Omental fat pad (tissue), 4 donors: ENCODE measurements around the gene DNAJC16. TPM values are rescaled to one million over a fixed set of nuclear protein-coding genes. Genes with fewer than 3 reads are reported as not detected.

Experiments used
- ATAC-seq: fragments of 150-250 bp; one replicate; pipeline ENCODE4 v1.9.1; 2016; ENCODE audit warnings: mild to moderate bottlenecking, moderate library complexity; ENCODE audit not compliant: low FRiP score
- DNase-seq: peaks from one replicate; pipeline ENCODE4 v3.0.0-alpha.2; 2019; ENCODE audit warnings: low spot score
- CTCF ChIP-seq, 3 donors: fragments of 450-650 bp; IDR thresholded peaks; one replicate each; pipeline ENCODE4 v1.5.1; 2016 to 2017; ENCODE audit warnings: antibody characterized with exemption in 3 of 3, mild to moderate bottlenecking in 3 of 3, moderate library complexity in 2 of 3
- total RNA-seq, 4 donors: library from RNA; depleted of rRNA; stranded (reverse); fragments of >200 nt; gene quantifications; one replicate each; pipeline ENCODE4 v1.1.0, GENCODE V29; 2016

The DNAJC16 gene
- total RNA-seq, 4 donors from 2014 or later, result 13.2 to 19.7 (median 15.1) TPM

GRCh38 chr1:15543589-15544568, 17.2 kb downstream of the DNAJC16 start:
- TF ChIP-seq CTCF (IDR thresholded peaks at IDR 0.05), result no peak
- ATAC-seq (peak; percentile 95), DNase-seq (no peak)

GRCh38 chr1:15546641-15547040, 20.0 kb downstream of the DNAJC16 start:
- ATAC-seq (no peak), DNase-seq (no peak)
- TF ChIP-seq CTCF (IDR thresholded peaks at IDR 0.05), result no peak

GRCh38 chr1:15550573-15550972, 23.9 kb downstream of the DNAJC16 start:
- ATAC-seq (no peak), DNase-seq (no peak)
- TF ChIP-seq CTCF (IDR thresholded peaks at IDR 0.05), result no peak

- no peak for ATAC-seq
- no peak for DNase-seq
- TF ChIP-seq CTCF (IDR thresholded peaks at IDR 0.05), result no peak
Observed at GRCh38 chr1:15557008-15557407, 30.4 kb downstream of the DNAJC16 start.

GRCh38 chr1:15557594-15557993, 30.9 kb downstream of the DNAJC16 start:
- no peak for ATAC-seq
- no peak for TF ChIP-seq CTCF (IDR thresholded peaks at IDR 0.05)
- DNase-seq, result no peak

GRCh38 chr1:15558516-15558915, 31.9 kb downstream of the DNAJC16 start:
- DNase-seq, result no peak
- no peak for TF ChIP-seq CTCF (IDR thresholded peaks at IDR 0.05)
- ATAC-seq, result no peak
